Testis (tissue), 3 donors: Measurements from ENCODE around the gene C1orf53. TPM values are rescaled to one million over a fixed set of nuclear protein-coding genes. Genes with fewer than 3 reads are reported as not detected.

ENCODE experiments used
- DNase-seq: peaks from one replicate; pipeline ENCODE4 v3.0.0-alpha.2; 2019
- H3K27ac ChIP-seq, 2 donors: fragments of 200-600 bp; sonication (generic); one replicate each; pipeline ENCODE4 v1.5.1; 2019
- H3K27me3 ChIP-seq: fragments of 200-600 bp; sonication (generic); one replicate; pipeline ENCODE4 v1.5.1; 2019
- H3K36me3 ChIP-seq: fragments of 200-600 bp; sonication (generic); one replicate; pipeline ENCODE4 v1.5.1; 2017; ENCODE audit warnings: low read depth; ENCODE audit errors: missing control alignments
- H3K4me1 ChIP-seq: fragments of 200-600 bp; sonication (generic); one replicate; pipeline ENCODE4 v1.5.1; 2019
- H3K4me3 ChIP-seq, 2 donors: fragments of 200-600 bp; sonication (generic); one replicate each; pipeline ENCODE4 v1.5.1; 2017 to 2019
- H3K9me3 ChIP-seq: fragments of 200-600 bp; sonication (generic); one replicate; pipeline ENCODE4 v1.5.1; 2017
- POLR2A ChIP-seq: fragments of 450-650 bp; IDR thresholded peaks from one replicate; pipeline ENCODE4 v1.6.1; 2017; ENCODE audit warnings: antibody characterized with exemption, mild to moderate bottlenecking, moderate library complexity
- WGBS, 2 donors: methylation state at CpG; one replicate each; pipeline ENCODE4 v1.1.5; 2018; 5-methylcytosine and 5-hydroxymethylcytosine counted together
- intact Hi-C: fragments of 100-400 bp; cut with DNase I; formaldehyde crosslinking; loops from one replicate; pipeline ENCODE4 v1.15.1; 2023; ENCODE audit warnings: low total_unique reads
- polyA plus RNA-seq: library from polyadenylated mRNA; stranded (reverse); fragments of 350-450 nt; fragmentation: Illumina TruSeq; extraction: RNeasy Lipid Tissue Mini Kit (QIAGEN cat#74804); gene quantifications from one replicate; pipeline ENCODE4 v1.2.3, GENCODE V29; 2014; ENCODE audit warnings: low read depth, low replicate concordance; ENCODE audit not compliant: insufficient read depth
- total RNA-seq, 2 donors: library from RNA; depleted of rRNA; stranded (reverse); fragments of >200 nt; gene quantifications; one replicate each; pipeline ENCODE4 v1.2.3, GENCODE V29; 2016
- TF ChIP-seq, protein P1 (sequence below), 3 experiments: fragments of 450-650 bp in 2 of 3; fragments of 200-600 bp in 1 of 3; sonication (generic) in 1 of 3; IDR thresholded peaks; one replicate each; pipeline ENCODE4 v1.5.1; 2016 to 2019; ENCODE audit warnings: antibody characterized with exemption in 3 of 3, mild to moderate bottlenecking in 2 of 3, moderate library complexity in 1 of 3

C1orf53 gene
- total and polyA plus RNA-seq, 3 donors from 2014 or later: 7.8 to 10.5 (median 8.6) TPM

DNA sequence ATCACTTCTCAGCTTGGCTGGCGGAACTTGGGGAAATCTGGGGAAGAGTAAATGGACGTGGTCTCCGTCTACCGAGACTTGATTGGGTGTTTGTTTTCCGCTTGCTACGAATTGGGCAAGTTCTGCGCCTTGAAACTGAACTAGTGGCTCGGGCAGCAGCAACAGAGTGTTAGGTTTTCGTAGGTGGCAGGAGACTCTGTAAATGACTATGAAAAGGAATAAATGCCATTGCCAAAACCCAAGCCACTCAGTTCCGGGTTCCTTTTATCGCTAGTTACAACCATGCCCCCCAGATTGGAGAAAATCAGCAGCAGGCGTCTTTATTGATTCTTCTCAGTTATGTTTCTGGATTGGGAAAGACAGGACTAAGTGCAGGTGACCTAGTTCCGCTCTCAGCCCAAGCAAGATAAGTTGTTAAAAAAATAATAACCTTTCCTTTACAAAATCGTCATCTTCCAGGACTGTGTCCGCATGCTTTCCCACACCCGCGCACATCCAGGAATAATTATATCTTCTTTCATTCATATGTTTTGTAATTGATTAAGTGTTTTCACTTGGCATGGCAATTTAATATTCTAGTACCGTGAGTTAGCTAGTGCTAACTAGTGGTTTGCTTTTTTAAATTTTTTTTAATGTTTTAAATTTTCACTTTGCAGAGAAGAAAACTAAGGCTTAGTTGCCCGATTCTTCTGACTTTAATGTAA lies 18.1 kb downstream of the C1orf53 start:
- peak overlapping the region; percentile 11 to 88 for H3K27ac ChIP-seq
- no peaks in the 10 kb centered on the region for H3K36me3 ChIP-seq
- H3K4me3 ChIP-seq: peak overlapping the region; percentile 1 to 69
- 14 to 16% methylated on average over 19 of the region's 19 CpGs for WGBS, 2 donors
- H3K27me3 ChIP-seq: no peaks in the 10 kb centered on the region
- TF ChIP-seq, protein P1, sequence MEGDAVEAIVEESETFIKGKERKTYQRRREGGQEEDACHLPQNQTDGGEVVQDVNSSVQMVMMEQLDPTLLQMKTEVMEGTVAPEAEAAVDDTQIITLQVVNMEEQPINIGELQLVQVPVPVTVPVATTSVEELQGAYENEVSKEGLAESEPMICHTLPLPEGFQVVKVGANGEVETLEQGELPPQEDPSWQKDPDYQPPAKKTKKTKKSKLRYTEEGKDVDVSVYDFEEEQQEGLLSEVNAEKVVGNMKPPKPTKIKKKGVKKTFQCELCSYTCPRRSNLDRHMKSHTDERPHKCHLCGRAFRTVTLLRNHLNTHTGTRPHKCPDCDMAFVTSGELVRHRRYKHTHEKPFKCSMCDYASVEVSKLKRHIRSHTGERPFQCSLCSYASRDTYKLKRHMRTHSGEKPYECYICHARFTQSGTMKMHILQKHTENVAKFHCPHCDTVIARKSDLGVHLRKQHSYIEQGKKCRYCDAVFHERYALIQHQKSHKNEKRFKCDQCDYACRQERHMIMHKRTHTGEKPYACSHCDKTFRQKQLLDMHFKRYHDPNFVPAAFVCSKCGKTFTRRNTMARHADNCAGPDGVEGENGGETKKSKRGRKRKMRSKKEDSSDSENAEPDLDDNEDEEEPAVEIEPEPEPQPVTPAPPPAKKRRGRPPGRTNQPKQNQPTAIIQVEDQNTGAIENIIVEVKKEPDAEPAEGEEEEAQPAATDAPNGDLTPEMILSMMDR (IDR thresholded peaks at IDR 0.05): no peak
- no peak for TF ChIP-seq POLR2A
- DNase-seq: no peak
- no peaks in the 10 kb centered on the region for H3K4me1 ChIP-seq
- H3K9me3 ChIP-seq: no peaks in the 10 kb centered on the region
- intact Hi-C loops: no loop called here

DNA sequence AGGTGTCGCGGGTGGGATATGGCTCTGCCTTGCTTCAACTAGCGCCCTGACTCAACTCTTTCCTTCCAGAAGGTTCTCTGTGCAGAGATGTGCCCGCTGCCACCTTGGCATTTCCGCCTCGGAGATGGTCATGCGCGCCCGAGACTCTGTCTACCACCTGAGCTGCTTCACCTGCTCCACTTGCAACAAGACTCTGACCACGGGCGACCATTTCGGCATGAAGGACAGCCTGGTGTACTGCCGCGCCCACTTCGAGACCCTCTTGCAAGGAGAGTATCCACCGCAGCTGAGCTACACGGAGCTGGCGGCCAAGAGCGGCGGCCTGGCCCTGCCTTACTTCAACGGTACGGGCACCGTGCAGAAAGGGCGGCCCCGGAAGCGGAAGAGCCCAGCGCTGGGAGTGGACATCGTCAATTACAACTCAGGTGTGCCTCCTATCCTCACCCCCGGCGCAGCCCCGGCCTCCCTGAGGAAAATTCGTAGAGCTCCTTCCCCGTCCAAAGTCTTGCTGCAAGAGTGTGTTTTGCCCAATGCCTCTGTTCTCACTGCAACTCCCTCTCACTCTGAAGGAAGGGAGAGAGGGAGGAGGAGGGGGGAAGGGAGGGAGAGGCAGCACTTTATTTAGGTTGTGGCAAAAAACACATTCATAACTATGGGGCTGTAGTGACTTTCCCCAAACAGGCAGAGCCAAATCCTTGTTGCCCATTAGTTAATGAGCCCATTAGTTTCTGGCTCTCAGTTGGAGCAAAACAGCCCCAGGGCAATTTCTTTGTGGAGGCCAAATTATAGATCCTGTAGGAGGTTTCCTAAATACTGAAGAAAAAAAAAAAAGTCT lies 19.0 kb downstream of the C1orf53 start:
- no peaks in the 10 kb centered on the region for H3K4me1 ChIP-seq
- intact Hi-C loops: no loop called here
- H3K4me3 ChIP-seq: peak overlapping the region in 1 of 2 donors; percentile 33
- 18 to 23% methylated on average over 17 to 33 of the region's 33 CpGs for WGBS, 2 donors
- no peak for DNase-seq
- H3K9me3 ChIP-seq: no peaks in the 10 kb centered on the region
- TF ChIP-seq, protein P1 (IDR thresholded peaks at IDR 0.05): no peak
- no peak for TF ChIP-seq POLR2A
- H3K27ac ChIP-seq: peak overlapping the region in 1 of 2 donors; percentile 11
- no peaks in the 10 kb centered on the region for H3K36me3 ChIP-seq
- H3K27me3 ChIP-seq: no peaks in the 10 kb centered on the region

GRCh38 chr1:197922070-197922390 lies 19.6 kb downstream of the C1orf53 start:
- Histone ChIP-seq H3K4me3 (no peak overlapping the region), H3K27me3 (no peaks in the 10 kb centered on the region), H3K27ac (no peak overlapping the region), H3K36me3 (no peaks in the 10 kb centered on the region), H3K9me3 (no peaks in the 10 kb centered on the region), H3K4me1 (no peaks in the 10 kb centered on the region)
- intact Hi-C loops: no loop called here
- TF ChIP-seq POLR2A: no peak
- TF ChIP-seq, protein P1 (IDR thresholded peaks at IDR 0.05): no peak
- 47 to 51% methylated on average over 2 of the region's 2 CpGs for WGBS, 2 donors
- no peak for DNase-seq

DNA sequence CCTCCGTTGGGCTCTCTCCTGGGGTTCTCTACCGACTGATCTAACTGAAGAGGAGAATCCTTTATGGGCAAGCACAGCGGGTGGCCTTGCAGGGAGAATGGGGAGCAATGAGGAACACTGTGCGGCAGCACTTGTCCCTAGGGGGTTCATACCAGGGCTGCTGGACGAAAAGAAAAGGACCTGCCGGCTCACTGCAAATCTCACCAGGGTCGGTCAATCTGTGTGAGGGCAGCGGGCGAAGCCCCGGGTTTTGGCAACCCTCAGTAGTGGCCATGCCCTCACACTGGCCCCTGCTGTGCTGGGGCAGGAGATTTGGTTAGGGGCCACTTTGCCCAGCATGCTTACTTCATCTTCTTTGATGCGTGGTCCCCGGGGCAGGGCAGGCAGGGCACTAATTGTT lies 20.6 kb downstream of the C1orf53 start:
- DNase-seq: no peak
- Histone ChIP-seq H3K4me1 (no peaks in the 10 kb centered on the region), H3K9me3 (no peaks in the 10 kb centered on the region), H3K27ac (no peak overlapping the region), H3K27me3 (no peaks in the 10 kb centered on the region), H3K36me3 (no peaks in the 10 kb centered on the region), H3K4me3 (no peak overlapping the region)
- intact Hi-C loops: no loop called here
- WGBS, 2 donors: 64 to 79% methylated on average over 9 to 12 of the region's 12 CpGs
- TF ChIP-seq, protein P1 (IDR thresholded peaks at IDR 0.05): no peak
- no peak for TF ChIP-seq POLR2A
